Activated CD8-positive, alpha-beta T cell treated with anti-CD3 and anti-CD28 coated beads for 36 hours (primary cell): ENCODE results near the gene IMP3. TPM values are rescaled to one million over a fixed set of nuclear protein-coding genes. Genes with fewer than 3 reads are reported as not detected.
A peak's percentile ranks its signal among the peaks of the same experiment; 100 is the strongest.

Experiments used
- ATAC-seq: fragments of 200-7000 bp; cut with Tn5 transposase; one replicate; pipeline ENCODE4 v1.10.0; 2021; ENCODE audit warnings: mild to moderate bottlenecking, moderate library complexity
- CTCF ChIA-PET: fragments of 350-600 bp; sonication (Branson Sonifier 250); formaldehyde crosslinking; loops from one replicate; lab custom pipeline; 2021; ENCODE audit warnings: antibody characterized with exemption; lab: Charles Lee
- POLR2A ChIA-PET: fragments of 350-600 bp; sonication (Branson Sonifier 250); formaldehyde crosslinking; loops from one replicate; lab custom pipeline; 2021; ENCODE audit warnings: antibody characterized with exemption; lab: Charles Lee
- DNase-seq: peaks from one replicate; pipeline ENCODE4 v3.0.0-alpha.2; 2020
- H3K27ac Mint-ChIP-seq: one replicate; pipeline ENCODE4 v1.8.0; 2021; ENCODE audit warnings: mild to moderate bottlenecking, mixed read lengths
- H3K27me3 Mint-ChIP-seq: one replicate; pipeline ENCODE4 v1.8.0; 2021; ENCODE audit warnings: mixed read lengths
- H3K36me3 Mint-ChIP-seq: one replicate; pipeline ENCODE4 v1.8.0; 2021; ENCODE audit warnings: low read depth, mixed read lengths
- H3K4me1 Mint-ChIP-seq: one replicate; pipeline ENCODE4 v1.8.0; 2021; ENCODE audit warnings: low read depth, mixed read lengths
- H3K4me3 Mint-ChIP-seq: one replicate; pipeline ENCODE4 v1.8.0; 2021; ENCODE audit warnings: mild to moderate bottlenecking, moderate library complexity, mixed read lengths
- H3K9me3 Mint-ChIP-seq: one replicate; pipeline ENCODE4 v1.8.0; 2021; ENCODE audit warnings: mixed read lengths
- CTCF ChIP-seq: fragments of 200-600 bp; IDR thresholded peaks from one replicate; pipeline ENCODE4 v1.8.0; 2022; ENCODE audit warnings: antibody characterized with exemption, mild to moderate bottlenecking
- intact Hi-C: fragments of 100-400 bp; cut with micrococcal nuclease; formaldehyde crosslinking; loops from one replicate; pipeline ENCODE4 v1.10.0; 2022
- total RNA-seq, 2 experiments: library from RNA; stranded (reverse); gene quantifications; one replicate each; pipeline ENCODE4 v1.2.3, GENCODE V29; 2021

IMP3 gene
- total RNA-seq, 2 experiments from 2014 or later = 101 to 105 TPM

GRCh38 chr15:75591655-75592364 is 48.2 kb downstream of the IMP3 start:
- H3K4me1 Mint-ChIP-seq = peaks cover 8% of the 10 kb centered on the region
- CTCF ChIA-PET = no interaction called here
- H3K4me3 Mint-ChIP-seq = no peak overlapping the region
- DNase-seq (no peak), ATAC-seq (no peak)
- intact Hi-C loops = no loop called here
- peaks cover 28% of the 10 kb centered on the region for H3K36me3 Mint-ChIP-seq
- POLR2A ChIA-PET = interaction anchor here (0.6 to 1.5 kb wide), 2 partner anchors 10 to 46 kb away, joined by 3 to 4 read pairs; no protein-coding TSS in a partner anchor
- no peak for TF ChIP-seq CTCF
- no peak overlapping the region for H3K27ac Mint-ChIP-seq
- H3K9me3 Mint-ChIP-seq = no peaks in the 10 kb centered on the region
- no peaks in the 10 kb centered on the region for H3K27me3 Mint-ChIP-seq

DNA sequence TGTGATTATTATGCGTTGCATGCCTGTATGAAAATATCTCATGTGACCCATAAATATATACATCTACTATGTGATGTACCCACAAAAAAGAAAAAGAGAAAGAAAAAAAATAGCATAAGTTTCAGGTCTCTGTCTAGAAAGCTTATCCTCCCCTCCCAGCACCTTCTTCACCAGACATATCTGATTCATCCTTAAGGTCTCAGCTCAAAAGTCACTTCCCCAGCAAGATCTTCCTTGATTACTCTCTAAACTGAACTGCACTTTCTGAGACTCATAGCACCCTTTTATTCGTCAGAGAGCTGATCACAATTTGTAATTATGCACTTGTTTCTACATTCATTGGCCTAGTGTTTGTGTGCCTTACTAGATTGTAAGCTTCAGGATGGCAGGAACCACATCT is 49.8 kb downstream of the IMP3 start:
- TF ChIP-seq CTCF = no peak
- Mint-ChIP-seq H3K4me3 (no peak overlapping the region), H3K36me3 (peaks cover 24% of the 10 kb centered on the region), H3K4me1 (peaks cover 6% of the 10 kb centered on the region), H3K27ac (peak overlapping the region; percentile 2), H3K9me3 (no peaks in the 10 kb centered on the region), H3K27me3 (no peaks in the 10 kb centered on the region)
- intact Hi-C loops = no loop called here
- DNase-seq (no peak), ATAC-seq (peak; percentile 30)
- POLR2A ChIA-PET = interaction anchor here (1.3 to 2.3 kb wide), 4 partner anchors 12 to 87 kb away, joined by 3 to 8 read pairs (median 4); partner anchors contain the start of gene PTPN9
- CTCF ChIA-PET = interaction anchor here (1.2 to 1.4 kb wide), 3 partner anchors 11 to 49 kb away, joined by 3 to 6 read pairs (median 3); partner anchors contain the start of gene PTPN9

Other genes with a start within 250 kb of the IMP3 start
- gene SIN3A, start 188.5 kb downstream of the IMP3 start, total RNA-seq = 10 to 100 TPM; 67.5 to 72.4 TPM
- 10 to 100 TPM; 12.3 to 12.9 TPM for gene PTPN9, start 60.9 kb downstream of the IMP3 start, total RNA-seq
- 10 to 100 TPM; 28.2 to 28.5 TPM for gene SNUPN, start 14.5 kb downstream of the IMP3 start, total RNA-seq
- gene SNX33, start 7.7 kb upstream of the IMP3 start, total RNA-seq = 1 to 10 TPM; 1.7 to 1.8 TPM
- not detected for gene CSPG4, start 72.6 kb upstream of the IMP3 start, total RNA-seq
- 10 to 100 TPM; 19.4 to 20.0 TPM for gene UBE2Q2, start 203.2 kb upstream of the IMP3 start, total RNA-seq